ENCODE data around the gene ANKS6. TPM values are rescaled to one million over a fixed set of nuclear protein-coding genes. Genes with fewer than 3 reads are reported as not detected.

ANKS6 gene
- total RNA-seq, 1 donor, result 12.7 TPM

DNA sequence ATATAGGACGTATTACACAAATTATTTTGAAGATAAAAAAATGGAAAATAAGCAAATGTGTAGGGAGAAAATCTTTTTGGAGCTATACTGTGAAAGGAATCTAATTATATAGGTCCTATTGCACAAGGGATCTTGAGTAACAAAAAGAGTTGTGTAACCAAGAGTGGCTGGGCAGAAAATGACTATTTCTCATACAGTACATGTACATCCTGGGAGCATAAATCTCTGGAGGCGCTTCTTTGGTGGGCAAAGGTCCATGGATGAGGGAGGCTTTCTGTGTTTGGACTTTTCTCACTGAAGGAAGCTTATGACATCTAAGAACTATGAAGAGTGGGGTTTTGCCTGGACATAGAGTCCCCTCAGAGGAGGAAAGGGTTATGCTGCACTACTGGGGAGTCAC is 29.8 kb downstream of the ANKS6 start:
- DNase-seq (ENCODE audit: low read depth), result no peak
- TF ChIP-seq, protein P1, sequence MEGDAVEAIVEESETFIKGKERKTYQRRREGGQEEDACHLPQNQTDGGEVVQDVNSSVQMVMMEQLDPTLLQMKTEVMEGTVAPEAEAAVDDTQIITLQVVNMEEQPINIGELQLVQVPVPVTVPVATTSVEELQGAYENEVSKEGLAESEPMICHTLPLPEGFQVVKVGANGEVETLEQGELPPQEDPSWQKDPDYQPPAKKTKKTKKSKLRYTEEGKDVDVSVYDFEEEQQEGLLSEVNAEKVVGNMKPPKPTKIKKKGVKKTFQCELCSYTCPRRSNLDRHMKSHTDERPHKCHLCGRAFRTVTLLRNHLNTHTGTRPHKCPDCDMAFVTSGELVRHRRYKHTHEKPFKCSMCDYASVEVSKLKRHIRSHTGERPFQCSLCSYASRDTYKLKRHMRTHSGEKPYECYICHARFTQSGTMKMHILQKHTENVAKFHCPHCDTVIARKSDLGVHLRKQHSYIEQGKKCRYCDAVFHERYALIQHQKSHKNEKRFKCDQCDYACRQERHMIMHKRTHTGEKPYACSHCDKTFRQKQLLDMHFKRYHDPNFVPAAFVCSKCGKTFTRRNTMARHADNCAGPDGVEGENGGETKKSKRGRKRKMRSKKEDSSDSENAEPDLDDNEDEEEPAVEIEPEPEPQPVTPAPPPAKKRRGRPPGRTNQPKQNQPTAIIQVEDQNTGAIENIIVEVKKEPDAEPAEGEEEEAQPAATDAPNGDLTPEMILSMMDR (IDR thresholded peaks at IDR 0.05; ENCODE audit: insufficient read depth, low read length), result no peak
- H3K4me3 ChIP-seq (ENCODE audit: low read depth, low read length), result no peak overlapping the region

DNA sequence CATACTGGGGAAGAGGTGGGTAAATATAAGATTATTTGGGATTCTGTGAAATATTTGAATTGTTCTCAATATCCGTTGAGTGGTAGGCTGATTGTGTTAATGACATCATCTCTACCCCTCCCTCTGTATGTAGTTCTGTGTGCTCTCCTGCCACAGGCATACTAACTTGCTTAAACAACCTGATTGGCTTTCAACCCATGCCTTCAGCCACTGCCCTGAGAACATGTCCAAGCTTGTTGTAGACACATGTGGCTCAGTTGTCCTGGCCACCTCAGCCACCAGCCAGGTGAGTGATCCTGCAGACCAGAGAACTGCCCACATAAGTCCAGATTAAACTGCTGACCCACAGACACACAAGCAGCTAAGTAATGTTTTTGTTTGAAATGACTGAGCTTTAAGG is 31.1 kb downstream of the ANKS6 start:
- DNase-seq (ENCODE audit: low read depth), result no peak
- no peak overlapping the region for H3K4me3 ChIP-seq (ENCODE audit: low read depth, low read length)
- TF ChIP-seq, protein P1 (IDR thresholded peaks at IDR 0.05; ENCODE audit: insufficient read depth, low read length), result no peak

DNA sequence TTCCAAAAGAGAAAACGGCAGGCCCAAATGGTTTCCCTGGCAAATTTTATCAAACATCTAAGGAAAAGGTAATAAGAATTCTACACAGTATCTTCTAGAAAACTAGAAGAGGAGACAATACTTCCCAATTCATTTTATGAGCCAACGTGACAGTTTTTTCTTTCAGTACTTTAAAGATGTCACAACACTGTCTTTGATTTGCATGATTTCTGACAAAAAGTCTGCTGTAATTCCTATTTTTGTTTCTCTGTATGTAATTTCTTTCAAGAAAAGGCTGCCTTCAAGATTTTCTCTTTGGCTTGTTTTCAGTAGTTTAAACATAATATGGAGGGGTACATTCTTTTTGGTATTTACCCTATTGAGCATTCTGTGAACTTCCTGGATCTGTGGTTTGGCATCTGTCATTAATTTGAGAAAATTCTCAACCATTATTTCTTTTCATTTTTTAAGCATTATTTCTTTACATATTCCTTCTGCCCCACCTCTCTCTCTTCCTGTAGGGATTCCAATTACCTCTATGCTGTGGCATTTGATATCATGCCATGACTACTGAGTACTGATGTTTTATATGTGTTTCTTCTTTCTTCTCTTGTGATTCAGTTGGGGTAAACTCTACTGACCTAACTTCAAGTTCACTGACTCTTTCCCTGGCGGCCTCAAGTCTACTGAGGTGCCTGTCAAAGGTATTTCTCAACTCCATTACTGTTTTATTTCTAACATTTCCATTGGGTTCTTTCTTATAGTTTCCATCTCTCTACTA is 32.2 kb downstream of the ANKS6 start:
- H3K4me3 ChIP-seq (ENCODE audit: low read depth, low read length), result no peak overlapping the region
- TF ChIP-seq, protein P1 (IDR thresholded peaks at IDR 0.05; ENCODE audit: insufficient read depth, low read length), result no peak
- no peak for DNase-seq (ENCODE audit: low read depth)

DNA sequence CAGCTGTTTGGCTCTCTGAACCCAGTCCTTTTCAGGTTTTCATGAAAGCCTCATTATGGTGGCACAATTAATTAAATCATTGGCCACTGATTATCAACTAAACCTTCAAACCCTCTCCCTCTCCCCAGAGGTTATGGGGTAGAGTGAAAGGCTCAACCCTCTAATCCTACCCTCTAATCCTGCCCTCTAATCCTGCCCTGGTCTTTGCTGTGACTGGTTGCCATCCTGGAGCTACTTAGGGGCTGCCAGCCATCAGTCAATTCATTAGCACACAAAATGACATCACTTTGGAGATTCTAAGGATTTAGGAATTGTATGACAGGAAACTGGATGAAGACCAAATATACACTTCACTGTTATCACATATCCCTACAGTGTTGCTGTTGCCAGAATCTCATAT is 36.1 kb downstream of the ANKS6 start:
- no peak for DNase-seq (ENCODE audit: low read depth)
- H3K4me3 ChIP-seq (ENCODE audit: low read depth, low read length), result no peak overlapping the region
- TF ChIP-seq, protein P1 (IDR thresholded peaks at IDR 0.05; ENCODE audit: insufficient read depth, low read length), result no peak

DNA sequence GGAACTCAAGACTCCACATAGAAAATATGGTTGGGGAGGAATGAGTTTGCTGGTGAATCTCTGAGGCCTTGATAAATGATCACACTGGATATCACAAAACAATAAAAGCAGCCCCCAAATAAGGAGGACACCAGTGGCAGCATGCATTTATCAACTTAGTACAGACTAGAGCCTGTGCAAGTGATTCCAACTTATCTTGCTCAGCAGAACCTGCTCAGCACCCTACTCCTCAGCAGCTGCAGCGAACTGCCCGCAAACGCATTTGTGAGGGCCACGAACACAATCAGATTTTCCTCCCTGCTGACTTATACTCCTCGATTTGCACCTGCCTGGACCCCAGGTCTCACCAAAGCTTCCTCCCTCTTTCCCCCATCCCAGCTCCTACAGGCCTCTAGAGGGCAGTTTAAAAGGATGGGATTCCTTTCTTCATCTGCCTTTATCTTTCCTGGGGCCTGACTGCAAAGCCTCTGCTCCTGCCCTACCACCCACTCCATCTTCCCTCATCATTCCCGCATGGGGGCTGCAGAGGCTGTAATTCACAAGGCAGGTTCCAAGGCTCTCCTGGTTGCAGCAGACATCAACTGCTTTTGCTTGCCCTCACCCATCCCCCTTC is 41.2 kb downstream of the ANKS6 start:
- TF ChIP-seq, protein P1 (IDR thresholded peaks at IDR 0.05; ENCODE audit: insufficient read depth, low read length), result no peak
- no peak overlapping the region for H3K4me3 ChIP-seq (ENCODE audit: low read depth, low read length)
- no peak for DNase-seq (ENCODE audit: low read depth)

DNA sequence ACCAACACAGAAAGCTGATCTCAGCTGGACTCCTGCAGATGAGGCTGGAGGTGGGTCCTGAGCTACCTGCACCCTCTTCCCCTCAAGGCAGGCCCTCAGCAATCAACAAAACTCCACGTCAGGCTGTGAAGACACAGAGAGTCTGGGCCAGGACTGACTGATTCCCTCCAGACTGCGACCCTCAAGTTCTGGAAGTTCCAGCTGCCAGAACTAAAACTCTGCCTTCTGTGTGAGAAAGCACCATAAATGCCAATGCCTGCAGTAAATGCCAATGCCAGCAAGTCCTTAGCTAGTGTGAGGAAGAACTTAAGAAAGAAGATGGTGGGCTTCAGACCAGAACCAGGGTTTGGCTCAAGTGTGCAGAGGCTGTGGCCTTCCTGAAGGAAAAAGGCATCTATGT is 45.1 kb downstream of the ANKS6 start:
- no peak for DNase-seq (ENCODE audit: low read depth)
- TF ChIP-seq, protein P1 (IDR thresholded peaks at IDR 0.05; ENCODE audit: insufficient read depth, low read length), result no peak
- H3K4me3 ChIP-seq (ENCODE audit: low read depth, low read length), result no peak overlapping the region
